IPS-NIHi7 (cell line): Measurements from ENCODE around the gene GORAB.

ENCODE experiments used
- DNase-seq: peaks from one replicate; pipeline ENCODE4 v3.0.0; 2012; ENCODE audit warnings: mixed read lengths; ENCODE audit errors: extremely low spot score

GORAB gene

DNA sequence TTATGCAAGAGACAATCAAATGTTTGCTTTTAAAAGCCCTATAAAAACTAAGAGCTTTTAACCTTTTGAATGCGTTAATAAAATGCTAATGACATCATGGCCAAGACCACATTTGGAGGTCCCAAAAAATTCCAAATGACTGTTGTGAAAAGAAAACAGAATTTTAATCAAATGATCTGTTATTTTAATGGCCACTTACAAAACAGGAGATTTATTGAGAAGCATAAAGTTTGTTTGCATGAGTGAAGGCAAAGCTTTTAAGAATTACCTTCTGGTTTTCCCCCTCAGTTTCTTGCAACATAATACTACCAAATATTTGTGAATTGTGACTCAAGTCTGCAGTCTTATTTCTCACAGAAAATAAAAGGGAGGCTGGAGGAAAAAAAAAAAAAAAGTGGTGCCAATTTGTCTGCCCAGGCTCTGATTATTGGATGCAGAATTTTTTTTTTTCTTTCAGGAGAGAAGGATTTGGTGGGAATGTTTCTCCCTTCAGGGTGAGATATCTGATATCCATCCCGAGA, 60.7 kb downstream of the GORAB start:
- no peak for DNase-seq

DNA sequence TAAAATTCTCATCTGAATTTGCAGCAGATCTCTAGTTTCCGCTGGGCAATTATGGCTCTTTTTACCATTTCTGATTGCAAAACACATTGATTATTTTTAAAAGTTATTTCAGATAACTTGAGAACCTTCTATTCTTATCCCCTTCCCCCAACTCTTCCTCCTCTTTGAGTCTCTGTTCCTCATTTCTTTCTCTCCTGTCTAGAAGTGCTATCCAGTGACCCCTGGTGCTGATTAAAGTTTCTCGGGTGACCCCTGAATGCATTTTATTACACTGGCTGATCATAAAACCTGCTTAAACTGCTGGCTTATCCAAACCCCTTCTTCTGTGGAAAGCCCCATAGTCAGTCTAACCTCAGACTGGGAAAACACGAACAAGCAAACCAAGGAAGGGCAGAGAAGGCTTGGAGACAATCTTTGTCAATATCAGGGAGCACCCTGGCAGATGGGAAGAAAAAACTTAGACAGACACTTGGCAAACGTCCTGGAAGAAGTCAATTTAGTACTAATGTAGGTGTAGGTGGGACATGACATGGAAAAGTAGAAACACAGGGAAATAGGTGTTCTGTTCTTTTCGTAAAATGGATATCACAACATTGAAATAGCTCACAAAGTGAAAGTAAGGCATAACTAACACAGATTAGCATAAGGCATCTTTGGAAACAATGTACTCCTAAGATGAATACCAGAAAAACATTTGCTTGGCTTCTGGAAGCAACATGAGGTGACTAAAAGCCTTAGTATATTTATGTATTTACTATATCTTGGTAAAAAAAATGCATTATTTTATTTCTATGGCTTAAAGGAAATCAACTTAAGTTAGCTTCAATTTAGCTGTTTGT, 61.4 kb downstream of the GORAB start:
- DNase-seq = no peak

DNA sequence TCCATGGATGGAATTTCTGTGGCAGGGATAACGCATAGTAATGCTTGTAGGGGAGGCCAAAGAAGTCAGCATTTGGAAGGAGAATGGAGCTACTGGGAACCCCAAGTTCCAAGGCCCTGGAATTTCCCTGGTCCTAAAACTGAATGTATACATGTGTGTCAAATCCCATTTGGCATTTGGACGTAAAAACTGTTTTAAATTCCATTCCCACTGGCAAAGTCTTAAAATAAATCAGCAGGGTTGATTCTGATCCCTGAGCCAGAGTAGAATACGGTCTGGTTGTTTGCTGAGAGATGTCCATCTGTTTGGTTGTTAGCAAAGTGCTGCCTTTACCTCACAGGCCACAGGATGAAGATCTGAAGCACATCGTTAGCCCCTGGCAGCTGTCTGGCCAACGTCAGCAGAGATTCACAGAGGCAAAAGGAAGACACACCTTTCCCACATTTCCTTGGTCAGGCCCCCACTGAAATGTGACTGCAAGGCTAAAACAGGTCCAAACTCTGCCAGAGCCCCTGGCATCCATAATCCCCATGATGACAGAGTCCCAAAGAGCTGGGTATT, 62.2 kb downstream of the GORAB start:
- DNase-seq = no peak

DNA sequence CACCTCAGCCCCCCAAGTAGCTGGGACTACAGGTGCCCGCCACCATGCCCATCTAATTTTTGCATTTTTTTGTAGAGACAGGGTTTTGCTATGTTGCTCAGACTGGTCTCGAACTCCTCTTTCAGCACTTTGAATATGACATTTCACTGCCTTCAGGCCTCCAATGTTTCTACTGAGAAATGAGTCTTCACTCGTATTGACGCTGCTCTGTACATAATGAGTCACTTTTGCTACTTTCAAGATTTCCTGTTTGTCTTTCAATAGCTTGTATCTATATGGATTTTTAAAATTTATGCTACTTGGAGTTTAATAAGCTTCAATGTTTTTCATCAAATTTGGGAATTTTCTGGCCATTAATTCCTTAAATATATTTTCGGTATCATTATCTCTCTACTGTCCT, 64.7 kb downstream of the GORAB start:
- DNase-seq = no peak

DNA sequence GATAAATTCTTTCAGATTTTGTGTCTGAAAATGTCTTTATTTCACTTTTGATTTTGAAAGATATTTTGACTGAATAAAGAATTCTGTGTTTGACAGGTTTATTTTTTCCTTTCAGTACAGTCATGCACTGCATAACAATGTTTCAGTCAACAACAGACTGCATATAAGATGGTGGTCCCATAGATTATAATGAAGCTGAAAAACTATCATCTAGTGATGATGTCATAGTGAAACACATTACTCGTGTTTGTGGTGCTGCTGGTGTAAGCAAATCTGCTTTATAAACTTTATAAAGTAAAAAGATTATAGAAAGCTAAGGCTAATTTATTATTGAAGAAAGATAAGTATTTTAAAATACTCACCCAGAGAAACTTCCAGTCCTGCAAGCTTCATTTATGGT, 66.7 kb downstream of the GORAB start:
- no peak for DNase-seq

DNA sequence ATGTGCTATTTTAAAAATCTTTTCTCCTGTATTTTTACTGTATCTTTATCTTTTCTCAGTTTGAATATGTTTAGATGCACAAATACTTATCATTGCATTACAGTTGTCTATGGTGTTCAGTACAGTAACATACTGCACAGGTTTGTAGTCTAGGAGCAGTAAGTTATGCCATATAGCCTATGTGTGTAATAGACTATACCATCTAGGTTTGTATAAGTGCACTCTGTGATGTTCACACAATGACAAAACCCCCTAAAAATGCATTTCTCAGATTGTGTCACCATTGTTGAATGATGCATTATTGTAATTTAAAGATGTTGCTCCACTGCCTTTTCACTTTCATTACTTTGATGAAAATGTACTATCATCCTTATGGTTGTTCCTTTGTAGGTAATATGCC, 67.1 kb downstream of the GORAB start:
- no peak for DNase-seq

DNA sequence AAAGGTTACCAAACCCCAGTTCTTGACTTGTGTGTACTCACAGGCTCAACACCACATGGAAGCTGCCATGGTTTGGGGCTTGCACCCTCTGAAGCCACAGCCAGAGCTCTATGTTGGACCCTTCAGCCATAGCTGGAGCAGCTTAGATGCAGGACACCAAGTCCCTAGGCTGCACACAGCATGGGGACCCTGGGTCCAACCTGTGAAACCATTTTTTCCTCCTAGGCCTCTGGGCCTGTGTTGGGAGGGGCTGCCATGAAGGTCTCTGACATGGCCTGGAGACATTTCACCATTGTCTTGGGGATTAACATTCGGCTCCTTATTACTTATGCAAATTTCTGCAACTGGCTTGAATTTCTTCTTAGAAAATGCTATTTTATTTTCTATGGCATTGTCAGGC, 69.9 kb downstream of the GORAB start:
- no peak for DNase-seq
